Mesenchymal stem cell (in vitro differentiated cells and primary cell): ENCODE results near the gene SHC3.

Source experiments
- DNase-seq: peaks from one replicate; pipeline ENCODE4 v3.0.0-alpha.2; 2013
- H2AFZ ChIP-seq: one replicate; pipeline ENCODE4 v1.6.1; 2013; ENCODE audit warnings: low read depth, mild to moderate bottlenecking, control low read depth, inconsistent platforms, low read length, moderate library complexity
- H2AK5ac ChIP-seq: 2 replicates; pipeline ENCODE4 v1.6.1; 2013; ENCODE audit warnings: low read length, moderate library complexity, mild to moderate bottlenecking, inconsistent platforms; ENCODE audit not compliant: severe bottlenecking
- H2BK120ac ChIP-seq: one replicate; pipeline ENCODE4 v1.6.1; 2013; ENCODE audit warnings: low read depth, mild to moderate bottlenecking, inconsistent platforms, low read length, moderate library complexity
- H2BK12ac ChIP-seq, 2 experiments: one replicate each; pipeline ENCODE4 v1.6.1; 2013; ENCODE audit warnings: inconsistent platforms in 2 of 2, low read length in 2 of 2, mild to moderate bottlenecking in 2 of 2, moderate library complexity in 2 of 2, control low read depth in 1 of 2
- H2BK15ac ChIP-seq: one replicate; pipeline ENCODE4 v1.6.1; 2013; ENCODE audit warnings: mild to moderate bottlenecking, low read depth, inconsistent platforms; ENCODE audit not compliant: poor library complexity, severe bottlenecking
- H2BK5ac ChIP-seq: 2 replicates; pipeline ENCODE4 v1.6.1; 2013; ENCODE audit warnings: low read depth, mild to moderate bottlenecking, low read length, control low read depth, inconsistent platforms; ENCODE audit not compliant: poor library complexity, severe bottlenecking
- H3K14ac ChIP-seq, 2 experiments: one replicate each; pipeline ENCODE4 v1.6.1; 2013; ENCODE audit warnings: inconsistent platforms in 2 of 2, low read length in 2 of 2, control low read depth in 1 of 2, mild to moderate bottlenecking in 1 of 2, moderate library complexity in 1 of 2
- H3K18ac ChIP-seq, 2 experiments: one replicate each; pipeline ENCODE4 v1.6.1; 2013; ENCODE audit warnings: inconsistent platforms in 2 of 2, low read length in 2 of 2, control low read depth in 1 of 2, low read depth in 1 of 2, mild to moderate bottlenecking in 1 of 2
- H3K23ac ChIP-seq, 2 experiments: one replicate each; pipeline ENCODE4 v1.6.1; 2013; ENCODE audit warnings: inconsistent platforms in 2 of 2, low read length in 2 of 2, mild to moderate bottlenecking in 2 of 2, moderate library complexity in 2 of 2, control low read depth in 1 of 2
- H3K27ac ChIP-seq: 2 replicates; pipeline ENCODE4 v1.5.1; 2013; ENCODE audit warnings: mild to moderate bottlenecking, moderate library complexity, low read length, control low read depth, inconsistent platforms; ENCODE audit not compliant: poor library complexity, severe bottlenecking
- H3K27me3 ChIP-seq, 2 experiments: 2 replicates each; pipeline versions ENCODE4 v1.6.1 to v1.7.0; 2013; ENCODE audit warnings: low read length in 2 of 2, mild to moderate bottlenecking in 2 of 2, moderate library complexity in 2 of 2, control low read depth in 1 of 2, inconsistent platforms in 1 of 2; ENCODE audit not compliant: control insufficient read depth in 1 of 2, insufficient read depth in 1 of 2
- H3K36me3 ChIP-seq, 2 experiments: 2 replicates each; pipeline versions ENCODE4 v1.6.1 to v1.7.0; 2013; ENCODE audit warnings: low read length in 2 of 2, control low read depth in 1 of 2, inconsistent platforms in 1 of 2, low read depth in 1 of 2, mild to moderate bottlenecking in 1 of 2; ENCODE audit not compliant: insufficient read depth in 2 of 2, control insufficient read depth in 1 of 2
- H3K4ac ChIP-seq, 2 experiments: one replicate each; pipeline ENCODE4 v1.6.1; 2013; ENCODE audit warnings: inconsistent platforms in 2 of 2, low read length in 2 of 2, mild to moderate bottlenecking in 2 of 2, moderate library complexity in 2 of 2, control low read depth in 1 of 2, low read depth in 1 of 2
- H3K4me1 ChIP-seq: 2 replicates; pipeline ENCODE4 v1.6.1; 2013; ENCODE audit warnings: low read depth, low read length, control low read depth; ENCODE audit not compliant: control insufficient read depth, insufficient read depth
- H3K4me2 ChIP-seq: 2 replicates; pipeline ENCODE4 v1.6.1; 2013; ENCODE audit warnings: low read length, mild to moderate bottlenecking, inconsistent platforms; ENCODE audit not compliant: poor library complexity, severe bottlenecking
- H3K4me3 ChIP-seq, 2 experiments: 2 replicates each; pipeline versions ENCODE4 v1.5.1 to v1.7.0; 2013; ENCODE audit warnings: low read length in 2 of 2, mild to moderate bottlenecking in 2 of 2, control low read depth in 1 of 2, low read depth in 1 of 2; ENCODE audit not compliant: insufficient read depth in 1 of 2
- H3K79me1 ChIP-seq: replicated peaks from 2 replicates; pipeline ENCODE4 v1.6.1; 2013; ENCODE audit warnings: mild to moderate bottlenecking, control low read depth, low read length, inconsistent platforms; ENCODE audit not compliant: poor library complexity, severe bottlenecking
- H3K9ac ChIP-seq: 2 replicates; pipeline ENCODE4 v1.7.0; 2013; ENCODE audit warnings: mild to moderate bottlenecking, low read length, moderate library complexity
- H3K9me3 ChIP-seq: 2 replicates; pipeline ENCODE4 v1.7.0; 2013; ENCODE audit warnings: mild to moderate bottlenecking, low read length; ENCODE audit not compliant: control insufficient read depth
- H4K8ac ChIP-seq: one replicate; pipeline ENCODE4 v1.6.1; 2013; ENCODE audit warnings: inconsistent platforms, mild to moderate bottlenecking, low read length, moderate library complexity
- H4K91ac ChIP-seq: one replicate; pipeline ENCODE4 v1.6.1; 2013; ENCODE audit warnings: mild to moderate bottlenecking, low read length, inconsistent platforms
- WGBS: methylation state at CpG from one replicate; pipeline ENCODE4 v1.1.7; 2013; ENCODE audit warnings: mixed read lengths; 5-methylcytosine and 5-hydroxymethylcytosine counted together

SHC3 gene

DNA sequence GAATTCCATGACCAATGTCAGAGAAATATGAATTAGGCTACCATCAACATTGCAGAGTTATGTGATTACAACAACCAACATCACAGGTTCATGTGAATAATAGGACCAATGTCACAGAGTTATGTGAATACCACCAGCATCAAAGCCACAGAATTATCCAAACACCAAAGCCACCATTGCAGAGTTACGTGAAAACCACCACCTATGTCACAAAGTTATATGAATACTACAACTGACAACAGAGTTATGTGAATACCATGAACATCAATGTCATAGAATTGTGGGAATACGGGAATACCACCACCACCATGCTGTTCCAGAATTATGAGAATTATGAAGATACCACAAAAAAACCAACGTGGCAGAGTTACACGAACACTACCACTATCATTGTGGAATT is 64.8 kb downstream of the SHC3 start:
- Histone ChIP-seq H2BK15ac (no peak overlapping the region), H2AFZ (no peak overlapping the region), H3K4me2 (no peak overlapping the region), H3K23ac (no peak overlapping the region), H3K9me3 (peaks cover 3% of the 10 kb centered on the region), H3K79me1 (peaks cover 2% of the 10 kb centered on the region), H4K91ac (no peak overlapping the region), H3K36me3 (peaks cover 6 to 9% of the 10 kb centered on the region in 2 experiments), H2BK5ac (no peak overlapping the region), H3K4me3 (no peak overlapping the region), H3K18ac (no peak overlapping the region), H2BK120ac (no peak overlapping the region), H2AK5ac (no peak overlapping the region), H3K4ac (no peak overlapping the region), H3K27ac (no peak overlapping the region), H3K9ac (no peak overlapping the region), H3K4me1 (no peaks in the 10 kb centered on the region), H2BK12ac (no peak overlapping the region), H3K14ac (no peak overlapping the region), H3K27me3 (no peaks in the 10 kb centered on the region), H4K8ac (no peak overlapping the region)
- no peak for DNase-seq
- WGBS: 95% methylated on average over 4 of the region's 4 CpGs

DNA sequence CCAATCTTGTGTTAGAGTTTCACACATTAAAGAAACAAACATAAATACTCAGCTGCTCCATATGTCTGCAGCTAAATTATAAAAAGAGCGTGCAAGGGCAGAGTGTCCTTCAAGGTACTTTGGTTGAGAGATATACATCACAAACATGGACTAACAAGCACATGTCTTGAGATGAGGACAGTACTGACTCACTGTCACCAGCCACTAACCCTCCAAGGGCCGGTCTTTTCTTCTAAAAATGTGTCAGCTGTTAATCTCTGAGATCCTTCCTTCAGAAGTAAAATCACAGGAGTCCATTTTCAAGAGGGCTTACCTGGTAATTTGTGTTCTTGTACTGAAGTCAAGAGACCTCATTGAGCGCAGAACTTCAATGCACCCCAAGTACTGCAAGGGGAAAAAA is 66.4 kb downstream of the SHC3 start:
- 96% methylated on average over 2 of the region's 3 CpGs for WGBS
- Histone ChIP-seq H2BK120ac (no peak overlapping the region), H2BK5ac (no peak overlapping the region), H3K27me3 (no peaks in the 10 kb centered on the region), H3K14ac (no peak overlapping the region), H3K4me3 (no peak overlapping the region), H3K79me1 (peaks cover 2% of the 10 kb centered on the region), H3K27ac (no peak overlapping the region), H3K18ac (no peak overlapping the region), H2AK5ac (no peak overlapping the region), H3K4ac (no peak overlapping the region), H2AFZ (no peak overlapping the region), H3K9ac (no peak overlapping the region), H4K8ac (no peak overlapping the region), H3K4me1 (no peaks in the 10 kb centered on the region), H3K4me2 (no peak overlapping the region), H3K23ac (no peak overlapping the region), H3K9me3 (peaks cover 3% of the 10 kb centered on the region), H3K36me3 (peaks cover 9 to 11% of the 10 kb centered on the region in 2 experiments), H4K91ac (no peak overlapping the region), H2BK12ac (no peak overlapping the region), H2BK15ac (no peak overlapping the region)
- DNase-seq: no peak

DNA sequence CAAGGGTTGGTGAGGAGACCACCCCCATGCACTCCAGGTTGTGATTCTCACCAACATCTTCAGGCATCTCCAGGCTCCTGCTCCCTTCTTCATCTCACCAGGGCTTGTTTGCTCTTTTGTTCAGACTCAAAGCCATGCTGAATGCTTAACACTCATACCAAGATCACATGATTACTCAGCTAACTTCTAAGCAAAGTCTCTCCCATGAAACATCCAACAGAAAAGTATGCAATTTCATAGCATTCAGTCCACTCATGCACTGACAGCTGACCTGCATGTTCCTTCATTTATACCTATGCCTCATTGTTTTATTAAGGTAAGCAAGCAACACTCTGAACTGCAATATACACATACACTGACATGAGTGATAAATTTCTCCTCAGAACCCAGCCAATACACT is 69.0 kb downstream of the SHC3 start:
- H4K8ac ChIP-seq: no peak overlapping the region
- no peak overlapping the region for H3K14ac ChIP-seq
- peaks cover 3% of the 10 kb centered on the region for H3K9me3 ChIP-seq
- H3K27ac ChIP-seq: no peak overlapping the region
- no peak overlapping the region for H2BK12ac ChIP-seq
- no peak overlapping the region for H3K9ac ChIP-seq
- no peaks in the 10 kb centered on the region for H3K27me3 ChIP-seq
- no peak overlapping the region for H3K18ac ChIP-seq
- H2AK5ac ChIP-seq: no peak overlapping the region
- no peak overlapping the region for H2BK120ac ChIP-seq
- H3K4me2 ChIP-seq: no peak overlapping the region
- no peak overlapping the region for H3K23ac ChIP-seq
- H3K4ac ChIP-seq: no peak overlapping the region
- H3K79me1 ChIP-seq: peaks cover 3% of the 10 kb centered on the region
- no peak overlapping the region for H2AFZ ChIP-seq
- no peak for DNase-seq
- no peak overlapping the region for H4K91ac ChIP-seq
- H2BK15ac ChIP-seq: no peak overlapping the region
- no peak overlapping the region for H3K4me3 ChIP-seq
- H3K36me3 ChIP-seq: peaks cover 15 to 22% of the 10 kb centered on the region in 2 experiments
- H3K4me1 ChIP-seq: no peaks in the 10 kb centered on the region
- H2BK5ac ChIP-seq: no peak overlapping the region

DNA sequence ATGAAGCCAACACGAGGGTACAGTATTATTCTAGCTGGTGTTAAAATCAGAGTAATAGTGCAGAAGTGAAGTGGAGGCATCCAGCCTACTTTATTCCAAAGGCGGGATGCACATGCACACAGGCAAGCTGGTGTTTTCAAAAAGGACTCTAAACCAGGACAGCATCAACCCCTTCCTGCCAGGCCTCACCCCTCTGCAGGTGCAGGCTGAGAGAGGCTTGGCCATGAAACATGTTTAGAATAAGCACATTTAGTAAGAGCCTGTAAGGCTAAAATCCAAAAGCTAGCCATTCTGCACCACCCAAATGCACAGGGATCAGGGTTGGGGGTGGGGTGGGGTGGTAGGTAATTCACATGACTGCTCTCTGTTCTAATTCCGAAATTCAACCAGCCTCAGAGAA is 71.2 kb downstream of the SHC3 start:
- no peak overlapping the region for H3K4ac ChIP-seq
- no peaks in the 10 kb centered on the region for H3K27me3 ChIP-seq
- H3K9ac ChIP-seq: no peak overlapping the region
- H2AFZ ChIP-seq: no peak overlapping the region
- H4K91ac ChIP-seq: no peak overlapping the region
- H3K14ac ChIP-seq: no peak overlapping the region
- no peak overlapping the region for H2AK5ac ChIP-seq
- H3K4me1 ChIP-seq: no peaks in the 10 kb centered on the region
- H3K4me3 ChIP-seq: no peak overlapping the region
- H3K36me3 ChIP-seq: peaks cover 20 to 22% of the 10 kb centered on the region in 2 experiments
- no peak overlapping the region for H2BK5ac ChIP-seq
- no peak overlapping the region for H3K4me2 ChIP-seq
- DNase-seq: no peak
- 71% methylated on average over 1 of the region's 3 CpGs for WGBS
- no peak overlapping the region for H3K27ac ChIP-seq
- peaks cover 3% of the 10 kb centered on the region for H3K9me3 ChIP-seq
- no peak overlapping the region for H3K18ac ChIP-seq
- H2BK15ac ChIP-seq: no peak overlapping the region
- H3K23ac ChIP-seq: no peak overlapping the region
- H2BK12ac ChIP-seq: no peak overlapping the region
- peaks cover 3% of the 10 kb centered on the region for H3K79me1 ChIP-seq
- H2BK120ac ChIP-seq: no peak overlapping the region
- H4K8ac ChIP-seq: no peak overlapping the region
